Measurements from ENCODE around the gene THOC2.

Gene THOC2

DNA sequence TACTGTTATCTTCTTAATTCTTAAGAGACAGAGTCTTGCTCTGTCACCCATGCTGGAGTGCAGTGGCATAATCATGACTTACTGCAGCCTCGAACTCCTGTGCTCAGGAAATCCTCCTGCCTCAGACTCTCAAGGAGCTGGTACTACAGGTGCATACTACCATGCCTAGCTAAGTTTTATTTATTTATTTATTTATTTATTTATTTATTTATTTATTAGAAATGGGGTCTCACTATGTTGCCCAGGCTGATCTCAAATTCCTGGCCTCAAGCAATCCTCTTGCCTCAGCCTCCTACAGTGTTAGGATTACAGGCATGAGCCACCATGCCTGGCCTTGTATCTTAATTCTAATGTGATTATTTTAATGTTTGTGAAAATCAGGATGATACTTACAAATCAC lies 125.6 kb downstream of the THOC2 start (continued):
- TF ChIP-seq REPIN1 (tag by site-specific recombination; IDR thresholded peaks at IDR 0.05; ENCODE audit: low read depth), result no peak
- TF ChIP-seq ZNF776 (tag by site-specific recombination; IDR thresholded peaks at IDR 0.05; ENCODE audit: borderline replicate concordance), result no peak
- peak; percentile 62 for TF ChIP-seq ZBTB11 (tag by site-specific recombination; conservative IDR thresholded peaks at IDR 0.05; ENCODE audit: low read depth)
- TF ChIP-seq KLF16 (tag by site-specific recombination; IDR thresholded peaks at IDR 0.05), result no peak
- no peak for TF ChIP-seq ZNF747 (tag by site-specific recombination; IDR thresholded peaks at IDR 0.05)
- TF ChIP-seq, protein P1, sequence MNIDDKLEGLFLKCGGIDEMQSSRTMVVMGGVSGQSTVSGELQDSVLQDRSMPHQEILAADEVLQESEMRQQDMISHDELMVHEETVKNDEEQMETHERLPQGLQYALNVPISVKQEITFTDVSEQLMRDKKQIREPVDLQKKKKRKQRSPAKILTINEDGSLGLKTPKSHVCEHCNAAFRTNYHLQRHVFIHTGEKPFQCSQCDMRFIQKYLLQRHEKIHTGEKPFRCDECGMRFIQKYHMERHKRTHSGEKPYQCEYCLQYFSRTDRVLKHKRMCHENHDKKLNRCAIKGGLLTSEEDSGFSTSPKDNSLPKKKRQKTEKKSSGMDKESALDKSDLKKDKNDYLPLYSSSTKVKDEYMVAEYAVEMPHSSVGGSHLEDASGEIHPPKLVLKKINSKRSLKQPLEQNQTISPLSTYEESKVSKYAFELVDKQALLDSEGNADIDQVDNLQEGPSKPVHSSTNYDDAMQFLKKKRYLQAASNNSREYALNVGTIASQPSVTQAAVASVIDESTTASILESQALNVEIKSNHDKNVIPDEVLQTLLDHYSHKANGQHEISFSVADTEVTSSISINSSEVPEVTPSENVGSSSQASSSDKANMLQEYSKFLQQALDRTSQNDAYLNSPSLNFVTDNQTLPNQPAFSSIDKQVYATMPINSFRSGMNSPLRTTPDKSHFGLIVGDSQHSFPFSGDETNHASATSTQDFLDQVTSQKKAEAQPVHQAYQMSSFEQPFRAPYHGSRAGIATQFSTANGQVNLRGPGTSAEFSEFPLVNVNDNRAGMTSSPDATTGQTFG (tag by site-specific recombination; IDR thresholded peaks at IDR 0.05; ENCODE audit: borderline replicate concordance), result no peak
- no peak for TF ChIP-seq ZNF549 (tag by site-specific recombination; IDR thresholded peaks at IDR 0.05)
- TF ChIP-seq, protein P2, sequence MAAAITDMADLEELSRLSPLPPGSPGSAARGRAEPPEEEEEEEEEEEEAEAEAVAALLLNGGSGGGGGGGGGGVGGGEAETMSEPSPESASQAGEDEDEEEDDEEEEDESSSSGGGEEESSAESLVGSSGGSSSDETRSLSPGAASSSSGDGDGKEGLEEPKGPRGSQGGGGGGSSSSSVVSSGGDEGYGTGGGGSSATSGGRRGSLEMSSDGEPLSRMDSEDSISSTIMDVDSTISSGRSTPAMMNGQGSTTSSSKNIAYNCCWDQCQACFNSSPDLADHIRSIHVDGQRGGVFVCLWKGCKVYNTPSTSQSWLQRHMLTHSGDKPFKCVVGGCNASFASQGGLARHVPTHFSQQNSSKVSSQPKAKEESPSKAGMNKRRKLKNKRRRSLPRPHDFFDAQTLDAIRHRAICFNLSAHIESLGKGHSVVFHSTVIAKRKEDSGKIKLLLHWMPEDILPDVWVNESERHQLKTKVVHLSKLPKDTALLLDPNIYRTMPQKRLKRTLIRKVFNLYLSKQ (tag by site-specific recombination; IDR thresholded peaks at IDR 0.05; ENCODE audit: borderline replicate concordance), result no peak
- TF ChIP-seq PATZ1 (tag by site-specific recombination; IDR thresholded peaks at IDR 0.05), result no peak
- TF ChIP-seq ZNF548 (tag by site-specific recombination; IDR thresholded peaks at IDR 0.05), result no peak
- no peak for TF ChIP-seq ELK4 (IDR thresholded peaks at IDR 0.05; ENCODE audit: borderline replicate concordance, low read depth, low read length)
- no peak for TF ChIP-seq ZNF239 (tag by site-specific recombination; IDR thresholded peaks at IDR 0.05)
- TF ChIP-seq ZNF138 (tag by site-specific recombination; IDR thresholded peaks at IDR 0.05; ENCODE audit: borderline replicate concordance), result no peak
- TF ChIP-seq, protein P3, sequence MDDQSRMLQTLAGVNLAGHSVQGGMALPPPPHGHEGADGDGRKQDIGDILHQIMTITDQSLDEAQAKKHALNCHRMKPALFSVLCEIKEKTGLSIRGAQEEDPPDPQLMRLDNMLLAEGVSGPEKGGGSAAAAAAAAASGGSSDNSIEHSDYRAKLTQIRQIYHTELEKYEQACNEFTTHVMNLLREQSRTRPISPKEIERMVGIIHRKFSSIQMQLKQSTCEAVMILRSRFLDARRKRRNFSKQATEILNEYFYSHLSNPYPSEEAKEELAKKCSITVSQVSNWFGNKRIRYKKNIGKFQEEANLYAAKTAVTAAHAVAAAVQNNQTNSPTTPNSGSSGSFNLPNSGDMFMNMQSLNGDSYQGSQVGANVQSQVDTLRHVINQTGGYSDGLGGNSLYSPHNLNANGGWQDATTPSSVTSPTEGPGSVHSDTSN (CRISPR knock-in tag; IDR thresholded peaks at IDR 0.05), result no peak
- no peak for TF ChIP-seq ZIC2 (tag by site-specific recombination; IDR thresholded peaks at IDR 0.05)
- no peak for TF ChIP-seq ZNF174 (tag by site-specific recombination; IDR thresholded peaks at IDR 0.05)
- TF ChIP-seq, protein P4, sequence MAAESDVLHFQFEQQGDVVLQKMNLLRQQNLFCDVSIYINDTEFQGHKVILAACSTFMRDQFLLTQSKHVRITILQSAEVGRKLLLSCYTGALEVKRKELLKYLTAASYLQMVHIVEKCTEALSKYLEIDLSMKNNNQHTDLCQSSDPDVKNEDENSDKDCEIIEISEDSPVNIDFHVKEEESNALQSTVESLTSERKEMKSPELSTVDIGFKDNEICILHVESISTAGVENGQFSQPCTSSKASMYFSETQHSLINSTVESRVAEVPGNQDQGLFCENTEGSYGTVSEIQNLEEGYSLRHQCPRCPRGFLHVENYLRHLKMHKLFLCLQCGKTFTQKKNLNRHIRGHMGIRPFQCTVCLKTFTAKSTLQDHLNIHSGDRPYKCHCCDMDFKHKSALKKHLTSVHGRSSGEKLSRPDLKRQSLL (tag by site-specific recombination; IDR thresholded peaks at IDR 0.05), result no peak
- no peak for TF ChIP-seq ZNF677 (tag by site-specific recombination; IDR thresholded peaks at IDR 0.05)
- TF ChIP-seq ZNF610 (tag by site-specific recombination; IDR thresholded peaks at IDR 0.05; ENCODE audit: borderline replicate concordance), result no peak
- no peak for TF ChIP-seq MEIS1 (CRISPR knock-in tag; IDR thresholded peaks at IDR 0.05; ENCODE audit: borderline replicate concordance)
- peak; percentile 81 for TF ChIP-seq ZNF394 (tag by site-specific recombination; IDR thresholded peaks at IDR 0.05; ENCODE audit: borderline replicate concordance)
- TF ChIP-seq TCF7L2 (IDR thresholded peaks at IDR 0.05; ENCODE audit: borderline replicate concordance, low read depth, low read length), result no peak
- TF ChIP-seq KLF10 (tag by site-specific recombination; IDR thresholded peaks at IDR 0.05), result no peak
- TF ChIP-seq, protein P5, sequence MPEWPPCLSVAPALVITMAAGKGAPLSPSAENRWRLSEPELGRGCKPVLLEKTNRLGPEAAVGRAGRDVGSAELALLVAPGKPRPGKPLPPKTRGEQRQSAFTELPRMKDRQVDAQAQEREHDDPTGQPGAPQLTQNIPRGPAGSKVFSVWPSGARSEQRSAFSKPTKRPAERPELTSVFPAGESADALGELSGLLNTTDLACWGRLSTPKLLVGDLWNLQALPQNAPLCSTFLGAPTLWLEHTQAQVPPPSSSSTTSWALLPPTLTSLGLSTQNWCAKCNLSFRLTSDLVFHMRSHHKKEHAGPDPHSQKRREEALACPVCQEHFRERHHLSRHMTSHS (tag by site-specific recombination; IDR thresholded peaks at IDR 0.05), result no peak

All from HEK293 (cell line).